HCT116 (cell line): Measurements from ENCODE around the gene CDYL. TPM values are rescaled to one million over a fixed set of nuclear protein-coding genes. Genes with fewer than 3 reads are reported as not detected.

Experiments used
- ATAC-seq: fragments of 200-7000 bp; cut with Tn5 transposase; 2 replicates; pipeline ENCODE4 v1.9.1; 2020; ENCODE audit warnings: mild to moderate bottlenecking, moderate library complexity
- BruUV-seq: library from RNA; stranded (reverse); fragments of 400-500 nt; replicated peaks from 2 replicates; lab custom pipeline; 2021; lab: Mats Ljungman, UMichigan
- CTCF ChIA-PET: fragments of 300-600 bp; sonication (Branson Sonifier 250); formaldehyde crosslinking; loops from one replicate; lab custom pipeline; 2021; ENCODE audit warnings: antibody characterized with exemption; lab: Charles Lee
- POLR2A ChIA-PET: fragments of 300-600, 350-600 bp; sonication (Branson Sonifier 250); formaldehyde crosslinking; loops from one replicate; lab custom pipeline; 2021; ENCODE audit warnings: antibody characterized with exemption; lab: Charles Lee
- RAD21 ChIA-PET, 2 experiments: fragments of 300-600 bp; sonication (Branson Sonifier 250); formaldehyde crosslinking; loops; one replicate each; lab custom pipeline; 2023; ENCODE audit warnings: low total read pairs in 2 of 2; ENCODE audit not compliant: uncharacterized antibody in 2 of 2, unreplicated experiment in 2 of 2, low non-redundant PET in 1 of 2; lab: Charles Lee
- DNase-seq: peaks from one replicate; pipeline ENCODE4 v3.0.0-alpha.2; 2010; ENCODE audit warnings: low read depth, low spot score
- H2AFZ ChIP-seq: fragments of 200-600 bp; shearing (Covaris generic), sonication (generic); 2 replicates; pipeline ENCODE4 v1.6.1; 2017; ENCODE audit warnings: low read depth, mixed run types, mixed read lengths, antibody characterized with exemption, low read length; ENCODE audit not compliant: poor library complexity, severe bottlenecking
- H3K27ac ChIP-seq: 2 replicates; pipeline ENCODE4 v1.5.1; 2012; ENCODE audit warnings: low read depth, low read length
- H3K27me3 ChIP-seq: fragments of 200-600 bp; sonication (generic); 2 replicates; pipeline ENCODE4 v1.6.1; 2016; ENCODE audit warnings: mixed run types, low read length, mixed read lengths; ENCODE audit not compliant: insufficient read depth
- H3K36me3 ChIP-seq, 2 experiments: fragments of 200-500 bp in 1 of 2; fragments of 200-600 bp in 1 of 2; sonication (Bioruptor generic) in 1 of 2; sonication (generic) in 1 of 2; 2 replicates each; pipeline versions ENCODE4 v1.5.1 to v1.6.1; 2014 to 2016; ENCODE audit warnings: low read length in 2 of 2, inconsistent platforms in 1 of 2, mixed read lengths in 1 of 2, mixed run types in 1 of 2; ENCODE audit not compliant: insufficient read depth in 2 of 2, control insufficient read depth in 1 of 2
- H3K4me1 ChIP-seq, 2 experiments: fragments of 200-600 bp in 1 of 2; sonication (generic) in 1 of 2; 2 replicates each; pipeline versions ENCODE4 v1.5.1 to v1.6.1; 2012 to 2017; ENCODE audit warnings: low read length in 2 of 2, inconsistent platforms in 1 of 2, mild to moderate bottlenecking in 1 of 2, mixed read lengths in 1 of 2, mixed run types in 1 of 2, moderate library complexity in 1 of 2; ENCODE audit not compliant: insufficient read depth in 2 of 2, control insufficient read depth in 1 of 2
- H3K4me2 ChIP-seq: fragments of 200-600 bp; sonication (generic); 2 replicates; pipeline ENCODE4 v1.6.1; 2017; ENCODE audit warnings: mixed run types, low read length, mixed read lengths
- H3K4me3 ChIP-seq, 2 experiments: fragments of 200-600 bp in 1 of 2; sonication (generic) in 1 of 2; replicated peaks in 1 of 2; 2 replicates each; pipeline ENCODE4 v1.5.1; 2011 to 2016; ENCODE audit warnings: low read length in 2 of 2, control low read depth in 1 of 2, low read depth in 1 of 2, mild to moderate bottlenecking in 1 of 2, mixed read lengths in 1 of 2, mixed run types in 1 of 2
- H3K79me2 ChIP-seq: fragments of 200-600 bp; sonication (generic); 2 replicates; pipeline ENCODE4 v1.6.1; 2017; ENCODE audit warnings: mild to moderate bottlenecking, mixed run types, low read length, moderate library complexity, mixed read lengths; ENCODE audit not compliant: insufficient read depth
- H3K9ac ChIP-seq: fragments of 200-600 bp; sonication (generic); 2 replicates; pipeline ENCODE4 v1.6.1; 2016; ENCODE audit warnings: low read length, mixed read lengths
- H3K9me2 ChIP-seq: fragments of 200-600 bp; sonication (generic), shearing (Covaris generic); 2 replicates; pipeline ENCODE4 v1.6.1; 2017; ENCODE audit warnings: mixed run types, mild to moderate bottlenecking, moderate library complexity; ENCODE audit not compliant: insufficient read depth
- H3K9me3 ChIP-seq, 2 experiments: fragments of 200-500 bp in 1 of 2; fragments of 200-600 bp in 1 of 2; sonication (Bioruptor generic) in 1 of 2; sonication (generic) in 1 of 2; 2 replicates each; pipeline ENCODE4 v1.6.1; 2014 to 2017; ENCODE audit warnings: low read length in 2 of 2, mixed read lengths in 2 of 2, inconsistent platforms in 1 of 2, low read depth in 1 of 2, mild to moderate bottlenecking in 1 of 2, mixed run types in 1 of 2, moderate library complexity in 1 of 2; ENCODE audit not compliant: control insufficient read depth in 1 of 2, insufficient read depth in 1 of 2
- H4K20me1 ChIP-seq: fragments of 200-600 bp; sonication (generic), shearing (Covaris generic); 2 replicates; pipeline ENCODE4 v1.6.1; 2017; ENCODE audit warnings: mixed run types, mild to moderate bottlenecking, moderate library complexity; ENCODE audit not compliant: insufficient read depth
- ATF3 ChIP-seq: IDR thresholded peaks from 2 replicates; pipeline ENCODE4 v1.6.1; 2012
- CBX3 ChIP-seq: IDR thresholded peaks from 2 replicates; pipeline ENCODE4 v1.6.1; 2012; ENCODE audit warnings: low read depth
- CEBPB ChIP-seq: IDR thresholded peaks from 2 replicates; pipeline ENCODE4 v1.6.1; 2012; ENCODE audit warnings: low read depth
- CTCF ChIP-seq, 3 experiments: fragments of 200-600 bp in 1 of 3; sonication (generic) in 1 of 3; IDR thresholded peaks in 2 of 3; conservative IDR thresholded peaks in 1 of 3; 2 replicates each; pipeline ENCODE4 v1.5.1; 2012 to 2017; ENCODE audit warnings: low read depth in 2 of 3, low read length in 2 of 3, antibody characterized with exemption in 1 of 3, borderline replicate concordance in 1 of 3, control low read depth in 1 of 3, mild to moderate bottlenecking in 1 of 3, mixed read lengths in 1 of 3, mixed run types in 1 of 3, moderate library complexity in 1 of 3; ENCODE audit not compliant: insufficient read depth in 1 of 3
- EGR1 ChIP-seq: IDR thresholded peaks from 2 replicates; pipeline ENCODE4 v1.6.1; 2012; ENCODE audit warnings: low read depth
- ELF1 ChIP-seq: IDR thresholded peaks from 2 replicates; pipeline ENCODE4 v1.6.1; 2012; ENCODE audit warnings: low read depth, borderline replicate concordance
- EZH2 ChIP-seq: fragments of 200-600 bp; sonication (generic); IDR thresholded peaks from 2 replicates; pipeline ENCODE4 v1.6.1; 2017; ENCODE audit warnings: antibody characterized with exemption, mixed run types
- EZH2phosphoT487 ChIP-seq: fragments of 200-600 bp; IDR thresholded peaks from 2 replicates; pipeline ENCODE4 v1.6.1; 2018; ENCODE audit warnings: antibody characterized with exemption, borderline replicate concordance
- FOSL1 ChIP-seq: IDR thresholded peaks from 2 replicates; pipeline ENCODE4 v1.6.1; 2012; ENCODE audit warnings: low read depth
- MAX ChIP-seq: IDR thresholded peaks from 2 replicates; pipeline ENCODE4 v1.6.1; 2012
- POLR2A ChIP-seq: IDR thresholded peaks from 2 replicates; pipeline ENCODE4 v1.7.0; 2011; ENCODE audit warnings: borderline replicate concordance; ENCODE audit not compliant: insufficient read depth, insufficient read length; ENCODE audit errors: extremely low read depth
- POLR2AphosphoS5 ChIP-seq: IDR thresholded peaks from 2 replicates; pipeline ENCODE4 v1.6.1; 2011; ENCODE audit warnings: mild to moderate bottlenecking, low read depth, low read length, moderate library complexity
- REST ChIP-seq: IDR thresholded peaks from 2 replicates; pipeline ENCODE4 v1.6.1; 2012; ENCODE audit warnings: low read depth
- SIN3A ChIP-seq: IDR thresholded peaks from 2 replicates; pipeline ENCODE4 v1.6.1; 2012; ENCODE audit warnings: low read depth
- SP1 ChIP-seq: IDR thresholded peaks from 2 replicates; pipeline ENCODE4 v1.6.1; 2012; ENCODE audit warnings: low read depth
- TCF7L2 ChIP-seq: IDR thresholded peaks from 2 replicates; pipeline ENCODE4 v1.7.0; 2011; ENCODE audit warnings: borderline replicate concordance, inconsistent platforms; ENCODE audit not compliant: insufficient read depth, insufficient read length; ENCODE audit errors: extremely low read depth
- YY1 ChIP-seq: IDR thresholded peaks from 2 replicates; pipeline ENCODE4 v1.6.1; 2011; ENCODE audit warnings: low read length, low read depth, moderate library complexity, mild to moderate bottlenecking; ENCODE audit not compliant: insufficient replicate concordance; ENCODE audit errors: extremely low read depth
- ZBTB33 ChIP-seq: IDR thresholded peaks from 2 replicates; pipeline ENCODE4 v1.6.1; 2011; ENCODE audit warnings: mild to moderate bottlenecking, low read length, moderate library complexity; ENCODE audit not compliant: insufficient replicate concordance; ENCODE audit errors: extremely low read depth
- ZFX ChIP-seq: fragments of 450-650 bp; IDR thresholded peaks from 2 replicates; pipeline ENCODE4 v1.6.1; 2017
- ZNF274 ChIP-seq: fragments of 200-500 bp; sonication (Bioruptor generic); IDR thresholded peaks from 2 replicates; pipeline ENCODE4 v1.6.1; 2014; ENCODE audit warnings: mild to moderate bottlenecking, low read depth, low read length, inconsistent platforms
- intact Hi-C: fragments of 100-400 bp; cut with micrococcal nuclease; formaldehyde crosslinking; loops from 2 replicates; pipeline ENCODE4 v1.10.0; 2022
- total RNA-seq: library from RNA; stranded (reverse); gene quantifications from one replicate; pipeline ENCODE4 v1.2.1, GENCODE V29; 2021; ENCODE audit not compliant: unreplicated experiment

Gene CDYL
- total RNA-seq, 1 experiment from 2014 or later: 42.6 TPM

- Histone ChIP-seq H3K4me1 (no peaks in the 10 kb centered on the region), H3K4me2 (no peak overlapping the region), H3K27ac (no peak overlapping the region), H2AFZ (no peak overlapping the region), H4K20me1 (no peaks in the 10 kb centered on the region), H3K36me3 (no peaks in the 10 kb centered on the region), H3K4me3 (no peak overlapping the region), H3K9me2 (no peaks in the 10 kb centered on the region), H3K79me2 (no peaks in the 10 kb centered on the region), H3K27me3 (no peaks in the 10 kb centered on the region), H3K9ac (no peak overlapping the region), H3K9me3 (no peaks in the 10 kb centered on the region)
- BruUV-seq: no TSS peak
- RAD21 ChIA-PET: no interaction called here
- TF ChIP-seq SIN3A (no peak), TCF7L2 (no peak), EZH2 (no peak), POLR2AphosphoS5 (no peak), POLR2A (no peak), EZH2phosphoT487 (no peak), ZFX (no peak), ATF3 (no peak), FOSL1 (no peak), CEBPB (no peak), ZNF274 (no peak), ZBTB33 (no peak), ELF1 (no peak), CTCF (IDR thresholded peaks at IDR 0.05 in 2 of 3, conservative IDR thresholded peaks at IDR 0.05 in 1 of 3; ENCODE audit: borderline replicate concordance in 1 of 3, insufficient read depth in 1 of 3, low read depth in 2 of 3, low read length in 2 of 3) (no peak), YY1 (no peak), EGR1 (no peak), REST (no peak), SP1 (no peak), CBX3 (no peak), MAX (no peak)
- ATAC-seq (no peak), DNase-seq (no peak)
- CTCF ChIA-PET: no interaction called here
- POLR2A ChIA-PET: no interaction called here
- intact Hi-C loops: no loop called here
Observed at GRCh38 chr6:4958624-4959023, 182.4 kb downstream of the CDYL start.
